Subcutaneous adipose tissue (tissue), 4 donors: ENCODE results near the gene MYH7. TPM values are rescaled to one million over a fixed set of nuclear protein-coding genes. Genes with fewer than 3 reads are reported as not detected.

Experiments used
- total RNA-seq, 4 donors: library from RNA; depleted of rRNA; stranded (reverse); fragments of >200 nt; gene quantifications; one replicate each; pipeline ENCODE4 v1.1.0, GENCODE V29; 2016
- TF ChIP-seq, protein P1 (sequence below): fragments of 450-650 bp; IDR thresholded peaks from one replicate; pipeline ENCODE4 v1.5.1; 2016; ENCODE audit warnings: low read depth, mild to moderate bottlenecking, control low read depth, antibody characterized with exemption, moderate library complexity

The MYH7 gene
- total RNA-seq, 4 donors from 2014 or later = not detected

DNA sequence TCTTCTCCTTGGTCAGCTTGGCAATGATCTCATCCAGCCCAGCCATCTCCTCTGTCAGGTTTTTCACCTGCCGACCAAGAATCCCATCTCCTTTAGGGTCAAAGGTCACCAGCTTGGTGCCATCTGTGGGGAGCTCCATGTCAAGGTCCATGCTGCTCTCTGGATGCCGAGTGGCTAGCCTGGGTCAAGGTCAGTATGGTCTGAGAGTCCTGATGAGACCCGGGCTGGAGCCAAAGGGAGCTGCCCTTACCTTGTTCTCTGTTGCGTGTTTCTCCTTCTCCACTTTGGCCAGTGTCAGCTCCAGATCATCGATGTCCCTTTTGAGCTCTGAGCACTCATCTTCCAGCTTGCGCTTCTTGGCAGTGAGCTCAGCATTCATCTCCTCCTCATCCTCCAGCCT, 11.8 kb downstream of the MYH7 start:
- TF ChIP-seq, protein P1, sequence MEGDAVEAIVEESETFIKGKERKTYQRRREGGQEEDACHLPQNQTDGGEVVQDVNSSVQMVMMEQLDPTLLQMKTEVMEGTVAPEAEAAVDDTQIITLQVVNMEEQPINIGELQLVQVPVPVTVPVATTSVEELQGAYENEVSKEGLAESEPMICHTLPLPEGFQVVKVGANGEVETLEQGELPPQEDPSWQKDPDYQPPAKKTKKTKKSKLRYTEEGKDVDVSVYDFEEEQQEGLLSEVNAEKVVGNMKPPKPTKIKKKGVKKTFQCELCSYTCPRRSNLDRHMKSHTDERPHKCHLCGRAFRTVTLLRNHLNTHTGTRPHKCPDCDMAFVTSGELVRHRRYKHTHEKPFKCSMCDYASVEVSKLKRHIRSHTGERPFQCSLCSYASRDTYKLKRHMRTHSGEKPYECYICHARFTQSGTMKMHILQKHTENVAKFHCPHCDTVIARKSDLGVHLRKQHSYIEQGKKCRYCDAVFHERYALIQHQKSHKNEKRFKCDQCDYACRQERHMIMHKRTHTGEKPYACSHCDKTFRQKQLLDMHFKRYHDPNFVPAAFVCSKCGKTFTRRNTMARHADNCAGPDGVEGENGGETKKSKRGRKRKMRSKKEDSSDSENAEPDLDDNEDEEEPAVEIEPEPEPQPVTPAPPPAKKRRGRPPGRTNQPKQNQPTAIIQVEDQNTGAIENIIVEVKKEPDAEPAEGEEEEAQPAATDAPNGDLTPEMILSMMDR = no peak

DNA sequence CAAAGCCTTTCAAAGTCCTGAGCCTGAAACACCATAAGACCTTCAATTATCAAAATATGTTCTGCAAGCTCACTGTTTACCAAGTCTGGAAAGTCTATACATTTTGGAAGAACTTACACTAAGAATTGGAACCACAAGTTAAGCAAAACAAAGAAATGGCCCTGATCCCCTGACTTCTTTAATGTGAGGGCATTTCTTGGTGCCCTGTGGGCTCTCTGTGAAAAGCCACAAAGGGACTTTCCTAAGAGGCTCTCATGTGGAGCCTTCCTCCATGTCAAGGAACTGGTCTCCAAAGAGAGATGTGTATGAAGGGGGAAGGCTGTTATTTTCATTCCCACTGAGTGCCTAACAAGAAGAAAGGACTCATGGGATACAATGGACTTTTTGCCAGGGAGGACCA, 13.9 kb downstream of the MYH7 start:
- TF ChIP-seq, protein P1 = no peak

DNA sequence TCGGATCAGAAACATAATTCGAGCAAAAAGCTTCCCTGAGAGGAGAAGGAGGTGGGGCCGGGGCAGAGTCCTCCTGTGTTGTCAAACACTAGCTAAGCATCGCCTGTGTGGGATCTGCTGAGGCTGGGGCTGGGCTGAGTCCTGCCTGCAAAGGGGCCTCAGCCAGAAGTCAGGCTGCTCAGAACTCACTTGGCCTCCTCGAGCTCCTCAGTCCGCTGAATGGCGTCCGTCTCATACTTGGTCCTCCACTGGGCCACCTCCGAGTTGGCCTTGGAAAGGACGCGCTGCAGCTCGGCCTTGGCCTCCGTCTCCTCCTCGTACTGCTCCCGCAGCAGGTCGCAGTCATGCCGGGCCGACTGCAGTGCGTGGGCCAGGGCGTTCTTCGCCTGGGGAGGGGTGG, 17.4 kb downstream of the MYH7 start:
- TF ChIP-seq, protein P1 = no peak

DNA sequence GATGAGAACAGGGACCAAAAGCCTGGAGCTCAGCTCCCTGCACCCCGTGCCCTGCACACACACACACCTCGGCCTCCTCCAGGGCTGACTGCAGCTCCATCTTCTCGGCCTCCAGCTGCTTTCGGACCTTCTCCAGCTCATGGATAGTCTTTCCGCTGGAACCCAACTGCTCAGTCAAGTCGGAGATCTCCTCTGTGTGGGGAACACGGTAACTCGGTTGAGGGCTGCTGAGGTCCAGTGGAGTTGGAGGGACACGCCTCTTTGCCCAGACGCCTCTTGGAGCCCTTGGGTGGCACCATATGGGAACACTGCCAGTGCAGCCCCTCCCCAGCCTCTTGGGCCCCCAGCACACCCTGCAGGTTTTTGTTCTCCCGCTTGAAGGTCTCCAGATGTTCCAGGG, 18.7 kb downstream of the MYH7 start:
- TF ChIP-seq, protein P1 = no peak

DNA sequence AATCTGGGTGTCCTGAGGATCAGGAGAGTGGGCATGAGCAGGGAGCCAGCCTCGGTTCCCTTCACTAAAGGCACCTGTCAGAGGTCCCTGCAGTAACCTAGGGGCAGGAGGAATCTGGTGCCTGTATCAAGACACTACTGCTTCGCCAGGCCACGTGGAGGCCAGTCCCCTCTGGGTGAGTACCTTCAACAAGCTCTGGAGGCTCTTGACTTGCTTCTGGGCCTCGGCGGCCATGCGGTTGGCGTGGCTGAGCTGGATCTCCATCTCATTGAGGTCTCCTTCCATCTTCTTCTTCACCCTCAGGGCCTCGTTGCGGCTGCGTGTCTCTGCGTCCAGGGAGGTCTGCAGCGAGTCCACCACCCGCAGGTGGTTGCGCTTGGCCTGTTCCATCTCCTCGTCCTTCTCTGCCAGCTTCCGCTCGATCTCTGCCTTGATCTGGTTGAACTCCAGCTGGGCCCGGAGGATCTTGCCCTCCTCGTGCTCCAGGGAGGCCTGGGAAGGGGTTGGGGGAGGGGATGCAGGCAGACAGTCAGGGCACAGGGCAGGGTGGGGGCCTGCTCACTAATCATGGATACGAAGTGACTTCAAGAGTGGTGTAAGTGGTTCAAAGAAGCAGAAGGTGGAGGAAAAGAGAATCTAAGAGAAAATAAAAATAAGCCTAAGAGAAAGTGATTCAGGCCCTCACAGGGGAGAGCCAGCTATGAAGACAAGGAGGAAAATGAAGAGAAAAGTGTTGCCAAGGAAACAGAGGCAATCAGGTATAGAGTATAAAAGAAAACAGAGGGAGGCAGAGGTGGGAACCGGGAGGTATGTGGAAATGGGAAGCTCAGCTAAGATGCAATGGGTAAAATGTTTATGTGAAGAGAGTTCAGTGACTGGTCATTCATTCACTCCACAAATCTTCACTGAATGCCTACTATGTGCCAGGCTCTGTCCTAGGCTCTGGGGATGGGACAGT, 19.4 kb downstream of the MYH7 start:
- TF ChIP-seq, protein P1 = no peak

DNA sequence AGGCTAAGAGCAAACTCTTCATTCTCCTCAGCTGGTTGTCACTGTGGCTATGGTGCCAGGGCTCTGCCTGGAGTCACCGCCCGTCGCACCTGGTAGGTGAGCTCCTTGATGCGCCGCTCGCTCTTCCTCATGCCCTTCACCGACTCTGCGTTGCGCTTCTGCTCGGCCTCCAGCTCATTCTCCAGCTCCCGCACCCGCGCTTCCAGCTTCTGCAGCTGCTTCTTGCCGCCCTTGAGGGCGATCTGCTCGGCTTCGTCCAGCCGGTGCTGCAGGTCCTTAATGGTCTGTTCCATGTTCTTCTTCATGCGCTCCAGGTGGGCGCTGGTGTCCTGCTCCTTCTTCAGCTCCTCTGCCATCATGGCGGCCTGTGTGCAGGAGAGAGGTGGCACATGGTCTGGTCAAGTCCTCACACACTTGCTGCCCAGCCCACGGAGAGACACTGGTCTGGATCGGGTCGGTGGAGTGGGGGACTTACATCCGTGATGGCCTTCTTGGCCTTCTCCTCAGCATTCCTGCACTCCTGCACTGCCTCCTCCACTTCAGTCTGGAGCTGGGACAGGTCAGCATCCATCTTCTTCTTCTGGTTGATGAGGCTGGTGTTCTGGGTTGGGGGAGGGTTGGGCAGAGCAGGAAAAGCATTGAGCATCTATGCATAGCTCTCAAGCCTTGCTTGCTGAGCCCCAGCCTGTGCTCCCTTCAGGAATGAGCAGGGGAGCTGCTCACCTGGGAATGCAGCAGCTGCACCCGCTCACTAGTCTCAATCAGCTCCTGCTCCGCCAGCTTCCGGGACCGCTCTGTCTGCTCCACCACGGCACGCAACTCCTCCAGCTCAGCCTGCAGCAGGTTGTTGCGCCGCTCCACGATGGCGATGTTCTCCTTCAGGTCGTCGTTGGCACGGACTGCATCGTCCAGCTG, 20.3 kb downstream of the MYH7 start:
- TF ChIP-seq, protein P1 = no peak

DNA sequence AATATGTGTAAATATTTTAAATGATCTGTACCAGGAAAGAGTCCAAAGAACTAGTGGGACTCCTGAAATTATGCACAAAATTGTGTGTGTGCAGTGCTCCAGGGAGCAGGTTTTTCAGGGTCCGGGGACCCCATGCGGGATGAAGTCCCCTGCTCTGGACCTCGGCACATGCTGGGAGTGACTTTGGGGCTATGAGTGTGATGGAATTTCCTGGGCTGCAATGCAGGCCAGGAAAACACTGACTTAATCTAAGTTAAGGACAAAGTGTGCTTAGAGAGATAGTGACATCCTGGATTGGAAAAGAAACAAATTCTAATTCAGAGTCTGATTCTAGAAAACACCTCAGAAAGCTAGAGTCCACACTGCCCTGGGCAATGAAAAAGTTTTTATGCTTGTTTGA, 21.2 kb downstream of the MYH7 start:
- TF ChIP-seq, protein P1 = no peak
